ENCODE measurements around the gene PACSIN1. TPM values are rescaled to one million over a fixed set of nuclear protein-coding genes. Genes with fewer than 3 reads are reported as not detected.

PACSIN1 gene
- total and polyA plus RNA-seq, 2 experiments from 2014 or later: 12.1 to 20.3 TPM

GRCh38 chr6:34528996-34529664 lies 63.3 kb downstream of the PACSIN1 start:
- H3K9me3 ChIP-seq (ENCODE audit: low read depth): no peaks in the 10 kb centered on the region
- H3K27ac ChIP-seq: no peak overlapping the region

GRCh38 chr6:34529665-34530327 lies 63.9 kb downstream of the PACSIN1 start:
- Histone ChIP-seq H3K9me3 (ENCODE audit: low read depth) (no peaks in the 10 kb centered on the region), H3K4me3 (no peak overlapping the region), H3K27ac (no peak overlapping the region), H3K36me3 (no peaks in the 10 kb centered on the region), H3K27me3 (no peaks in the 10 kb centered on the region), H3K4me1 (ENCODE audit: low read depth) (peaks cover 17% of the 10 kb centered on the region)
- peak in 1 of 2 donors; percentile 16 for DNase-seq (ENCODE audit: low read depth in 1 of 2, low spot score in 1 of 2)
- no peak for TF ChIP-seq CTCF (IDR thresholded peaks at IDR 0.05; ENCODE audit: low read depth, low read length)

More at GRCh38 chr6:34528996-34529664, 63.3 kb downstream of the PACSIN1 start:
- Histone ChIP-seq H3K36me3 (no peaks in the 10 kb centered on the region), H3K4me3 (no peak overlapping the region), H3K27me3 (no peaks in the 10 kb centered on the region), H3K4me1 (ENCODE audit: low read depth) (peaks cover 17% of the 10 kb centered on the region)
- no peak for TF ChIP-seq CTCF (IDR thresholded peaks at IDR 0.05; ENCODE audit: low read depth, low read length)
- no peak for DNase-seq (ENCODE audit: low read depth in 1 of 2, low spot score in 1 of 2)

DNA sequence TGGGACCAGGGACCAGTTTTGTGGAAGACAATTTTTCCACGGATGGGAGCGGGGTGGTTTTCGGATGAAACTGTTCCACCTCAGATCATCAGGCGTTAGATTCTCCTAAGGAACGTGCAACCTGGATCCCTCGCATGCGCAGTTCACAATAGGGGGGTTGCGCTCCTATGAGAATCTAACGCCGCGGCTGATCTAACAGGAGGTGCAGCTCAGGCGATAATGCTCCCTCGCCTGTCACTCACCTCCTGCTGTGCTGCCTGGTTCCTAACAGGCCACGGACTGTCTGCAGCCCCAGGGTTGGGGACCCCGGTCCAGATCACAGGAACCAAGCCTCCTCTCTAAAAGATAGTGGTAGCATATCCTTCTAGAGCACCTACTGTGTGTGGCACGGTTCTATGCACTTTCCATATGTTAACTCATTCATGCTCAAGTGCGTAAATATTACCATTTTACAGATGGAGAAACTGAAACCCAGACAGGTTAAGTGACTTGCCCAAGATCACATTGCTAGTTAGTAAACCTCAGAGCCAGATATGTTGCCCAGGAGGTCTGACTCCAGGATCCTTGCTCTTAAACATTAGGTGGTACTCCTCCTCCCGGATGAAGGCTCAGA lies 65.0 kb downstream of the PACSIN1 start:
- no peaks in the 10 kb centered on the region for H3K27me3 ChIP-seq
- H3K36me3 ChIP-seq: no peaks in the 10 kb centered on the region
- no peak overlapping the region for H3K27ac ChIP-seq
- no peak for DNase-seq (ENCODE audit: low read depth in 1 of 2, low spot score in 1 of 2)
- no peak overlapping the region for H3K4me3 ChIP-seq
- H3K4me1 ChIP-seq (ENCODE audit: low read depth): peaks cover 11% of the 10 kb centered on the region
- no peak for TF ChIP-seq CTCF (IDR thresholded peaks at IDR 0.05; ENCODE audit: low read depth, low read length)
- no peaks in the 10 kb centered on the region for H3K9me3 ChIP-seq (ENCODE audit: low read depth)

DNA sequence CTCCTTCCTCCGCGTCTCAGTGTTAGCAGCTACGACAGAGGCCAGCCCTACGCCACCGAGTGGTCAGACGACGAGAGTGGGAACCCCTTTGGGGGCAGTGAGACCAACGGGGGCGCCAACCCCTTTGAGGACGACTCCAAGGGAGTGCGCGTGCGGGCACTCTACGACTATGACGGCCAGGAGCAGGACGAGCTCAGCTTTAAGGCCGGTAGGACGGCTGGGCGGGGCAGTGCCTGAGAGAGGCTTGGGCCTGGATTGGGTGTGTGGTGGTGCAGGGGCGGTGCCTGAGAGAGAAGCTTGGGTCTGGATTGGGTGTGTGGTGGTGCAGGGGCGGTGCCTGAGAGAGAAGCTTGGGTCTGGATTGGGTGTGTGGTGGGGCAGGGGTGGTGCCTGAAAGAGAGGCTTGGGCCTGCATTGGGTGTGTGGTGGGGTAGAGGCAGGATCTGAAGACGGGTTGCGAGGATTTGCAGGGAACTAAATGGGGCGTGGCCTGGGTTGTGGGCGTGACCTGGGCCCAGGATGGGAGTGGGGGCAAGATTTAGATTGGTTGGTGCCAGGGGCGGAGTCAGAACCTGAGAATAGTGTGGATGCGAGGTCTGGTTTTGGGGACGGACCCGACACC lies 65.8 kb downstream of the PACSIN1 start:
- peak; percentile 74 to 82 for DNase-seq (ENCODE audit: low read depth in 1 of 2, low spot score in 1 of 2)
- Histone ChIP-seq H3K27me3 (no peaks in the 10 kb centered on the region), H3K36me3 (no peaks in the 10 kb centered on the region), H3K9me3 (ENCODE audit: low read depth) (no peaks in the 10 kb centered on the region), H3K27ac (no peak overlapping the region), H3K4me3 (no peak overlapping the region), H3K4me1 (ENCODE audit: low read depth) (peaks cover 2% of the 10 kb centered on the region)
- TF ChIP-seq CTCF (IDR thresholded peaks at IDR 0.05; ENCODE audit: low read depth, low read length): no peak

- Histone ChIP-seq H3K4me1 (ENCODE audit: low read depth) (no peaks in the 10 kb centered on the region), H3K36me3 (no peaks in the 10 kb centered on the region), H3K9me3 (ENCODE audit: low read depth) (no peaks in the 10 kb centered on the region), H3K27me3 (no peaks in the 10 kb centered on the region), H3K4me3 (no peak overlapping the region), H3K27ac (no peak overlapping the region)
- no peak for TF ChIP-seq CTCF (IDR thresholded peaks at IDR 0.05; ENCODE audit: low read depth, low read length)
- DNase-seq (ENCODE audit: low read depth in 1 of 2, low spot score in 1 of 2): no peak
These were observed 66.4 kb downstream of the PACSIN1 start for GRCh38 chr6:34532230-34532629.
